K562 (cell line): ENCODE results near the gene FBXO10. TPM values are rescaled to one million over a fixed set of nuclear protein-coding genes. Genes with fewer than 3 reads are reported as not detected.

Source experiments
- ATF3 ChIP-seq, 2 experiments: fragments of 450-650 bp in 1 of 2; sonication (generic) in 1 of 2; formaldehyde crosslinking in 1 of 2; IDR thresholded peaks in 1 of 2; conservative IDR thresholded peaks in 1 of 2; 2 replicates each; pipeline versions ENCODE4 v1.6.1 to v1.8.1; 2016 to 2023; ENCODE audit warnings: mild to moderate bottlenecking in 2 of 2, moderate library complexity in 2 of 2, inconsistent platforms in 1 of 2, missing genetic modification reagents in 1 of 2
- BACH1 ChIP-seq: fragments of 200-800 bp; sonication (Bioruptor generic); IDR thresholded peaks from 2 replicates; pipeline ENCODE4 v1.6.1; 2016; ENCODE audit warnings: missing genetic modification characterization, missing compliant biosample characterization
- CCNT2 ChIP-seq: IDR thresholded peaks from 2 replicates; pipeline ENCODE4 v1.6.1; 2011; ENCODE audit warnings: borderline replicate concordance, low read depth, mild to moderate bottlenecking, moderate library complexity, mixed read lengths, low read length; ENCODE audit not compliant: insufficient read length; ENCODE audit errors: extremely low read depth
- CREM ChIP-seq: IDR thresholded peaks from 2 replicates; pipeline ENCODE4 v1.6.1; 2014; ENCODE audit warnings: antibody characterized with exemption, low read depth
- FOS ChIP-seq: IDR thresholded peaks from 3 replicates; pipeline ENCODE4 v1.6.1; 2011; ENCODE audit not compliant: insufficient read length; ENCODE audit errors: extremely low read depth
- MBD2 ChIP-seq: sonication (generic); IDR thresholded peaks from 2 replicates; pipeline ENCODE4 v1.6.1; 2016; ENCODE audit warnings: low read depth, borderline replicate concordance
- MECOM ChIP-seq: fragments of 250-450 bp; sonication (Bioruptor Pico); IDR thresholded peaks from 2 replicates; pipeline ENCODE4 v1.8.0; 2022; ENCODE audit warnings: inconsistent platforms
- PHB ChIP-seq: fragments of 250-450 bp; sonication (Bioruptor Pico); IDR thresholded peaks from 2 replicates; pipeline ENCODE4 v1.5.0; 2021
- SMAD2 ChIP-seq: fragments of 150-350 bp; IDR thresholded peaks from 2 replicates; pipeline ENCODE4 v1.6.1; 2014; ENCODE audit warnings: low read depth, mild to moderate bottlenecking, low read length
- SNIP1 ChIP-seq: fragments of 450-650 bp; IDR thresholded peaks from 2 replicates; pipeline ENCODE4 v1.7.1; 2017; ENCODE audit warnings: low read depth, mild to moderate bottlenecking
- TAL1 ChIP-seq: fragments of 450-650 bp; IDR thresholded peaks from 2 replicates; pipeline ENCODE4 v1.6.1; 2016; ENCODE audit warnings: mild to moderate bottlenecking
- TFAM ChIP-seq: fragments of 250-450 bp; sonication (Bioruptor Pico); conservative IDR thresholded peaks from 2 replicates; pipeline ENCODE4 v1.5.0; 2021; ENCODE audit warnings: mild to moderate bottlenecking, moderate library complexity
- ZNF133 ChIP-seq: fragments of 250-450 bp; sonication (Bioruptor Pico); IDR thresholded peaks from 2 replicates; pipeline ENCODE4 v1.4.0; 2020; ENCODE audit warnings: mild to moderate bottlenecking
- ZNF134 ChIP-seq: fragments of 250-450 bp; sonication (Bioruptor Pico); conservative IDR thresholded peaks from 2 replicates; pipeline ENCODE4 v1.4.0; 2020
- ZNF232 ChIP-seq: sonication (generic); formaldehyde crosslinking; IDR thresholded peaks from 2 replicates; pipeline ENCODE4 v1.8.0; 2022; ENCODE audit warnings: mild to moderate bottlenecking, missing genetic modification reagents
- ZNF57 ChIP-seq: fragments of 450-650 bp; formaldehyde crosslinking; IDR thresholded peaks from 2 replicates; pipeline ENCODE4 v1.4.0; 2020; ENCODE audit warnings: mild to moderate bottlenecking, moderate library complexity
- polyA plus RNA-seq, 8 experiments: library from polyadenylated mRNA; depleted of rRNA in 4 of 8; stranded (reverse) in 5 of 8; unstranded in 3 of 8; fragments of >200 nt; fragmentation: Nextera tagmentation in 2 of 8; fragmentation: Illumina TruSeq in 1 of 8; extraction: Ambion mirVana in 2 of 8; extraction: Trizol in 1 of 8; gene quantifications; 2 replicates each; pipeline versions ENCODE4 v1.2.1 to v1.2.3, GENCODE V29; 2011 to 2014; ENCODE audit warnings: inconsistent platforms in 1 of 8, missing spikeins in 1 of 8
- total RNA-seq, 7 experiments: library from RNA; depleted of rRNA in 6 of 7; stranded (reverse); fragments of >200 nt in 6 of 7; fragmentation: Illumina TruSeq in 2 of 7; extraction: Trizol in 2 of 7; gene quantifications; 2 replicates each; pipeline versions ENCODE4 v1.2.1 to v1.2.3, GENCODE V29; 2011 to 2021; ENCODE audit warnings: low replicate concordance in 1 of 7
- TF ChIP-seq, protein P1 (sequence below): fragments of 250-450 bp; sonication (Bioruptor Pico); IDR thresholded peaks from 2 replicates; pipeline ENCODE4 v1.5.1; 2021; ENCODE audit warnings: mild to moderate bottlenecking
- TF ChIP-seq, protein P2 (sequence below): fragments of 450-650 bp; IDR thresholded peaks from 2 replicates; pipeline ENCODE4 v1.6.1; 2016; ENCODE audit warnings: low read depth

FBXO10 gene
- total and polyA plus RNA-seq, 9 of the 15 experiments (the other 6 are each of a cell fraction or from before 2014, with no cell fraction given), result 0.84 to 9.9 (median 6.0) TPM

DNA sequence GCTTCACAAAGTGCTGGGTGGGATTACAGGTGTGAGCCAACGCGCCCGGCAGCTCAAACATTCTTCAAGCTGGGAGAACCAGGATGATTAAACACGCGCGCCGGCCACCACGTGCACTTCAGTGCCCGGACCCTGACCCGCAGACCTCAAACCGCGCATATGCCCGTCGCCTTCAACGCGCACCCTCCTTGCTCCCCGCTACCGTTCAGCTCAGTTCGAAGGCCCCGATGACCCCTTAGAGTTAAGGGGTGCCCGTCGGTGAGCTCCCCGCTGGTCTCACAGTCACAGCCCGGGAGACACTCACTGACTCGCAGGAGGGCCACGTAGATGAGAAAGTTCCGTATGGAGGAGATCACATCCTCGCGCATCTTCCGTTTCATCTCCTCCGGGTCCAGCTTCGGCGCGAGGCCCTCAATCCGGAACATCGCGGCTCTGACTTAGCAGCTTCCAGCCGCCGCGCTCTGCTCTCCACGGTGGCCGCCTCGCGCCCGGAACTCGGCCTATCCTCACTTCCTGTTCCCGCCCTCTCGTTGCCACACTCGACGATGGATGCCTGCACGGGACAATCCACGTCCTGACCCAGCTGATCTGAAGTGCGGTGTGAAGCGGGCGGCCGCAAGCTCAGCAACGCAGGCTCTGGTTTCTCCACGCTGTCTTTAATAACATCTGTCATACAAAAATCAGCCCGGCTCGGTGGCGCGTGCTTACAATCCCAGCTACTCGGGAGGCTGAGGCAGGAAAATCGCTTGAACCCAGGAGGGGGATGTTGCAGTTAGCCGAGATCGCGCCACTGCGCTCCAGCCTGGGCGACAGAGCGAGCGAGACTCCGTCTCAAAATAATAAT is 16.1 kb upstream of the FBXO10 start, which contains the start of gene TOMM5 (continued):
- TF ChIP-seq, protein P1, sequence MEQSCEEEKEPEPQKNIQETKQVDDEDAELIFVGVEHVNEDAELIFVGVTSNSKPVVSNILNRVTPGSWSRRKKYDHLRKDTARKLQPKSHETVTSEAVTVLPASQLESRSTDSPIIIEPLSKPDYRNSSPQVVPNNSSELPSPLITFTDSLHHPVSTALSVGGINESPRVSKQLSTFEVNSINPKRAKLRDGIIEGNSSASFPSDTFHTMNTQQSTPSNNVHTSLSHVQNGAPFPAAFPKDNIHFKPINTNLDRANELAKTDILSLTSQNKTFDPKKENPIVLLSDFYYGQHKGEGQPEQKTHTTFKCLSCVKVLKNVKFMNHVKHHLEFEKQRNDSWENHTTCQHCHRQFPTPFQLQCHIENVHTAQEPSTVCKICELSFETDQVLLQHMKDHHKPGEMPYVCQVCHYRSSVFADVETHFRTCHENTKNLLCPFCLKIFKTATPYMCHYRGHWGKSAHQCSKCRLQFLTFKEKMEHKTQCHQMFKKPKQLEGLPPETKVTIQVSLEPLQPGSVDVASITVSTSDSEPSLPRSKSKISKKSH (CRISPR knock-in tag), result no peak
- TF ChIP-seq ZNF232 (CRISPR knock-in tag) (no peak), MECOM (peak; percentile 26; the same call in 1 of the 2 replicates), SNIP1 (no peak), PHB (CRISPR knock-in tag) (0 out of 2 replicates have a peak, but pooled peaks have one; percentile 35), ZNF133 (CRISPR knock-in tag) (no peak), TFAM (no peak), FOS (no peak), ATF3 (IDR thresholded peaks at IDR 0.05) (peak; percentile 28; the same call in 1 of the 2 replicates), ATF3 (CRISPR knock-in tag; conservative IDR thresholded peaks at IDR 0.05) (0 out of 2 replicates have a peak, but pooled peaks have one; percentile 75), BACH1 (tag) (no peak), ZNF134 (no peak), SMAD2 (no peak), TAL1 (0 out of 2 replicates have a peak, but pooled peaks have one; percentile 5), ZNF57 (CRISPR knock-in tag) (no peak), CCNT2 (peak; percentile 22), MBD2 (peak; percentile 74), CREM (peak; percentile 87)
- TF ChIP-seq, protein P2, sequence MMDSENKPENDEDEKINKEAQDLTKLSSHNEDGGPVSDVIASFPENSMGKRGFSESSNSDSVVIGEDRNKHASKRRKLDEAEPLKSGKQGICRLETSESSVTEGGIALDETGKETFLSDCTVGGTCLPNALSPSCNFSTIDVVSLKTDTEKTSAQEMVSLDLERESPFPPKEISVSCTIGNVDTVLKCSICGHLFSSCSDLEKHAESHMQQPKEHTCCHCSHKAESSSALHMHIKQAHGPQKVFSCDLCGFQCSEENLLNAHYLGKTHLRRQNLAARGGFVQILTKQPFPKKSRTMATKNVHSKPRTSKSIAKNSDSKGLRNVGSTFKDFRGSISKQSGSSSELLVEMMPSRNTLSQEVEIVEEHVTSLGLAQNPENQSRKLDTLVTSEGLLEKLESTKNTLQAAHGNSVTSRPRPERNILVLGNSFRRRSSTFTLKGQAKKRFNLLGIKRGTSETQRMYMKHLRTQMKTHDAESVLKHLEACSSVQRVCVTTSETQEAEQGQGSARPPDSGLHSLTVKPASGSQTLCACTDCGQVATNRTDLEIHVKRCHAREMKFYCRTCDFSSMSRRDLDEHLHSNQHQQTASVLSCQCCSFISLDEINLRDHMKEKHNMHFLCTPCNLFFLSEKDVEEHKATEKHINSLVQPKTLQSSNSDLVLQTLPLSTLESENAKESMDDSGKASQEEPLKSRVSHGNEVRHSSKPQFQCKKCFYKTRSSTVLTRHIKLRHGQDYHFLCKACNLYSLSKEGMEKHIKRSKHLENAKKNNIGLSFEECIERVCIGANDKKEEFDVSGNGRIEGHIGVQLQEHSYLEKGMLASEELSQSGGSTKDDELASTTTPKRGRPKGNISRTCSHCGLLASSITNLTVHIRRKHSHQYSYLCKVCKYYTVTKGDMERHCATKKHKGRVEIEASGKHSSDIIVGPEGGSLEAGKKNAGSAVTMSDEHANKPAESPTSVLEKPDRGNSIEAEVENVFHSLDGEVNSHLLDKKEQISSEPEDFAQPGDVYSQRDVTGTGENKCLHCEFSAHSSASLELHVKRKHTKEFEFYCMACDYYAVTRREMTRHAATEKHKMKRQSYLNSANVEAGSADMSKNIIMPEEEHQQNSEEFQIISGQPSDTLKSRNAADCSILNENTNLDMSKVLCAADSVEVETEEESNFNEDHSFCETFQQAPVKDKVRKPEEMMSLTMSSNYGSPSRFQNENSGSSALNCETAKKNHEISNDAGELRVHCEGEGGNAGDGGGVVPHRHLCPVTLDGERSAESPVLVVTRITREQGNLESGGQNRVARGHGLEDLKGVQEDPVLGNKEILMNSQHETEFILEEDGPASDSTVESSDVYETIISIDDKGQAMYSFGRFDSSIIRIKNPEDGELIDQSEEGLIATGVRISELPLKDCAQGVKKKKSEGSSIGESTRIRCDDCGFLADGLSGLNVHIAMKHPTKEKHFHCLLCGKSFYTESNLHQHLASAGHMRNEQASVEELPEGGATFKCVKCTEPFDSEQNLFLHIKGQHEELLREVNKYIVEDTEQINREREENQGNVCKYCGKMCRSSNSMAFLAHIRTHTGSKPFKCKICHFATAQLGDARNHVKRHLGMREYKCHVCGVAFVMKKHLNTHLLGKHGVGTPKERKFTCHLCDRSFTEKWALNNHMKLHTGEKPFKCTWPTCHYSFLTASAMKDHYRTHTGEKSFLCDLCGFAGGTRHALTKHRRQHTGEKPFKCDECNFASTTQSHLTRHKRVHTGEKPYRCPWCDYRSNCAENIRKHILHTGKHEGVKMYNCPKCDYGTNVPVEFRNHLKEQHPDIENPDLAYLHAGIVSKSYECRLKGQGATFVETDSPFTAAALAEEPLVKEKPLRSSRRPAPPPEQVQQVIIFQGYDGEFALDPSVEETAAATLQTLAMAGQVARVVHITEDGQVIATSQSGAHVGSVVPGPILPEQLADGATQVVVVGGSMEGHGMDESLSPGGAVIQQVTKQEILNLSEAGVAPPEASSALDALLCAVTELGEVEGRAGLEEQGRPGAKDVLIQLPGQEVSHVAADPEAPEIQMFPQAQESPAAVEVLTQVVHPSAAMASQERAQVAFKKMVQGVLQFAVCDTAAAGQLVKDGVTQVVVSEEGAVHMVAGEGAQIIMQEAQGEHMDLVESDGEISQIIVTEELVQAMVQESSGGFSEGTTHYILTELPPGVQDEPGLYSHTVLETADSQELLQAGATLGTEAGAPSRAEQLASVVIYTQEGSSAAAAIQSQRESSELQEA, result peak; percentile 98
